B cell (primary cell): ENCODE measurements around the gene WDR90. TPM values are rescaled to one million over a fixed set of nuclear protein-coding genes. Genes with fewer than 3 reads are reported as not detected.

ENCODE experiments used
- ATAC-seq: fragments of 200-7000 bp; cut with Tn5 transposase; one replicate; pipeline ENCODE4 v1.10.0; 2021; ENCODE audit warnings: low read depth, mild to moderate bottlenecking, moderate number of reproducible peaks, moderate library complexity
- CTCF ChIA-PET: fragments of 350-600 bp; sonication (Branson Sonifier 250); formaldehyde crosslinking; loops from one replicate; lab custom pipeline; 2021; ENCODE audit warnings: antibody characterized with exemption, inconsistent platforms; lab: Charles Lee
- POLR2A ChIA-PET: fragments of 350-600 bp; sonication (Branson Sonifier 250); formaldehyde crosslinking; loops from one replicate; lab custom pipeline; 2021; ENCODE audit warnings: antibody characterized with exemption; lab: Charles Lee
- DNase-seq: peaks from one replicate; pipeline ENCODE4 v3.0.0; 2013
- H2AFZ ChIP-seq: 2 replicates; pipeline ENCODE4 v1.6.1; 2012; ENCODE audit warnings: mild to moderate bottlenecking, low read depth, low read length; ENCODE audit not compliant: insufficient read depth, poor library complexity, severe bottlenecking
- H3K27ac ChIP-seq, 2 donors: 1 replicate in 1 of 2; 2 replicates in 1 of 2; pipeline ENCODE4 v1.5.1; 2012 to 2013; ENCODE audit warnings: low read length in 2 of 2, mild to moderate bottlenecking in 2 of 2, moderate library complexity in 1 of 2
- H3K27me3 ChIP-seq, 4 experiments: fragments of 200-600 bp in 1 of 4; sonication (generic) in 1 of 4; replicated peaks in 1 of 4; 1 replicate in 2 of 4; 2 replicates in 2 of 4; pipeline versions ENCODE4 v1.6.1 to v1.7.0; 2013 to 2016; ENCODE audit warnings: low read length in 3 of 4, mild to moderate bottlenecking in 2 of 4, mixed read lengths in 1 of 4, moderate library complexity in 1 of 4; ENCODE audit not compliant: insufficient read depth in 4 of 4, control insufficient read depth in 3 of 4; ENCODE audit errors: control extremely low read depth in 1 of 4
- H3K36me3 ChIP-seq, 2 experiments: replicated peaks in 1 of 2; 1 replicate in 1 of 2; 2 replicates in 1 of 2; pipeline versions ENCODE4 v1.6.1 to v1.7.1; 2013; ENCODE audit warnings: low read length in 1 of 2; ENCODE audit not compliant: insufficient read depth in 2 of 2, control insufficient read depth in 1 of 2; ENCODE audit errors: control extremely low read depth in 1 of 2, extremely low read depth in 1 of 2
- H3K4me1 ChIP-seq, 2 donors: fragments of 200-600 bp in 1 of 2; sonication (generic) in 1 of 2; 1 replicate in 1 of 2; 2 replicates in 1 of 2; pipeline versions ENCODE4 v1.5.1 to v1.6.1; 2013 to 2017; ENCODE audit warnings: low read length in 2 of 2; ENCODE audit not compliant: control insufficient read depth in 2 of 2, insufficient read depth in 2 of 2
- H3K4me2 ChIP-seq: replicated peaks from 2 replicates; pipeline ENCODE3; 2012; ENCODE audit warnings: mild to moderate bottlenecking, low read depth, low read length; ENCODE audit not compliant: poor library complexity, severe bottlenecking
- H3K4me3 ChIP-seq, 5 experiments: fragments of 200-600 bp in 1 of 5; sonication (generic) in 1 of 5; 1 replicate in 3 of 5; 2 replicates in 2 of 5; pipeline versions ENCODE4 v1.5.1 to v1.7.0; 2011 to 2016; ENCODE audit warnings: low read length in 4 of 5, mild to moderate bottlenecking in 4 of 5, low read depth in 2 of 5, control low read depth in 1 of 5, moderate library complexity in 1 of 5; ENCODE audit not compliant: insufficient read depth in 1 of 5; ENCODE audit errors: control extremely low read depth in 1 of 5, extremely low read depth in 1 of 5
- H3K79me2 ChIP-seq: fragments of 200-600 bp; sonication (generic); one replicate; pipeline ENCODE4 v1.6.0; 2016; ENCODE audit warnings: low read length; ENCODE audit not compliant: control insufficient read depth, insufficient read depth
- H3K9ac ChIP-seq: fragments of 200-600 bp; sonication (generic); 2 replicates; pipeline ENCODE4 v1.6.1; 2017; ENCODE audit warnings: mild to moderate bottlenecking, low read length, moderate library complexity
- H3K9me3 ChIP-seq, 3 donors: one replicate each; pipeline versions ENCODE4 v1.6.1 to v1.7.1; 2013; ENCODE audit warnings: low read length in 2 of 3; ENCODE audit not compliant: control insufficient read depth in 2 of 3, insufficient read depth in 1 of 3; ENCODE audit errors: control extremely low read depth in 1 of 3
- H4K20me1 ChIP-seq: 2 replicates; pipeline ENCODE4 v1.6.0; 2012; ENCODE audit warnings: mild to moderate bottlenecking, low read length; ENCODE audit not compliant: insufficient read depth, control insufficient read depth, poor library complexity, severe bottlenecking
- H3K27ac Mint-ChIP-seq: one replicate; pipeline ENCODE4 v1.8.0; 2021; ENCODE audit warnings: mixed read lengths
- H3K27me3 Mint-ChIP-seq: one replicate; pipeline ENCODE4 v1.8.0; 2021; ENCODE audit warnings: mixed read lengths
- H3K4me1 Mint-ChIP-seq: one replicate; pipeline ENCODE4 v1.8.0; 2021; ENCODE audit warnings: mixed read lengths
- H3K4me3 Mint-ChIP-seq: one replicate; pipeline ENCODE4 v1.8.0; 2021; ENCODE audit warnings: mixed read lengths
- H3K9me3 Mint-ChIP-seq: one replicate; pipeline ENCODE4 v1.8.0; 2022; ENCODE audit warnings: mixed read lengths; ENCODE audit not compliant: insufficient read depth
- CTCF ChIP-seq: fragments of 200-600 bp; IDR thresholded peaks from one replicate; pipeline ENCODE4 v1.8.0; 2022; ENCODE audit warnings: antibody characterized with exemption, mild to moderate bottlenecking
- EZH2 ChIP-seq: IDR thresholded peaks from 2 replicates; pipeline ENCODE4 v1.6.1; 2012; ENCODE audit warnings: borderline replicate concordance, low read depth, mild to moderate bottlenecking, moderate library complexity, low read length; ENCODE audit not compliant: insufficient read depth, poor library complexity, severe bottlenecking
- WGBS: methylation state at CpG from one replicate; pipeline ENCODE4 v1.1.5; 2013; ENCODE audit warnings: missing lambda C conversion rate; ENCODE audit not compliant: insufficient coverage; 5-methylcytosine and 5-hydroxymethylcytosine counted together
- intact Hi-C: fragments of 100-400 bp; cut with micrococcal nuclease; formaldehyde crosslinking; loops from one replicate; pipeline ENCODE4 v1.10.0; 2022
- polyA plus RNA-seq: library from polyadenylated mRNA; depleted of rRNA; stranded (reverse); fragments of >200 nt; gene quantifications from 2 replicates; pipeline ENCODE4 v1.2.3, GENCODE V29; 2012
- total RNA-seq, 2 donors: library from RNA; stranded (reverse); fragments of 120-200 nt in 1 of 2; gene quantifications; 1 replicate in 1 of 2; 2 replicates in 1 of 2; pipeline versions ENCODE4 v1.2.3 to v1.2.4, GENCODE V29; 2013 to 2022

WDR90 gene
- total and polyA plus RNA-seq, 2 donors (not counting 1 experiment from before 2014, with no cell fraction given): 23.1 to 34.7 TPM

GRCh38 chr16:640614-641013 is 8.6 kb upstream of the WDR90 start:
- Histone ChIP-seq H3K9ac (no peak overlapping the region), H3K4me2 (peak overlapping the region; percentile 87), H3K27me3 (no peaks in the 10 kb centered on the region), H2AFZ (no peak overlapping the region), H3K27ac (no peak overlapping the region), H3K36me3 (no peaks in the 10 kb centered on the region), H3K4me3 (no peak overlapping the region), H3K4me1 (peaks cover 15 to 46% of the 10 kb centered on the region in 2 donors), H4K20me1 (peaks cover 6% of the 10 kb centered on the region), H3K9me3 (no peaks in the 10 kb centered on the region), H3K79me2 (peaks cover 9% of the 10 kb centered on the region)
- peaks cover 24% of the 10 kb centered on the region for H3K4me1 Mint-ChIP-seq
- H3K27me3 Mint-ChIP-seq: no peaks in the 10 kb centered on the region
- DNase-seq (no peak), ATAC-seq (no peak)
- H3K27ac Mint-ChIP-seq: no peak overlapping the region
- 86% methylated on average over 1 of the region's 5 CpGs for WGBS
- CTCF ChIA-PET: no interaction called here
- no peak overlapping the region for H3K4me3 Mint-ChIP-seq
- POLR2A ChIA-PET: no interaction called here
- TF ChIP-seq CTCF (no peak), EZH2 (no peak)
- H3K9me3 Mint-ChIP-seq: no peaks in the 10 kb centered on the region
- intact Hi-C loops: loop anchor here (1.0 kb wide), 2 partner anchors 9 to 44 kb away; partner anchors contain the start of genes JMJD8 and WDR90

GRCh38 chr16:641326-642188 is 7.6 kb upstream of the WDR90 start, which contains the start of gene MCRIP2:
TSS of gene MCRIP2 (plus strand) at chr16:641828. CDS start at chr16:641992, 164 bp downstream.
- WGBS: under 1% methylated on average over 79 of the region's 81 CpGs
- Histone ChIP-seq H4K20me1 (peaks cover 6% of the 10 kb centered on the region), H3K27me3 (no peaks in the 10 kb centered on the region), H3K4me3 (peak within 1 kb of the TSS in 4 of 5 experiments; percentile 42 to 75 (median 60)), H3K9ac (peak within 1 kb of the TSS; percentile 73), H3K9me3 (no peaks in the 10 kb centered on the region), H3K27ac (peak within 1 kb of the TSS; percentile 18 to 41), H3K36me3 (no peaks in the 10 kb centered on the region), H3K4me1 (peaks cover 15 to 44% of the 10 kb centered on the region in 2 donors), H3K4me2 (peak within 1 kb of the TSS; percentile 87), H3K79me2 (peaks cover 6% of the 10 kb centered on the region), H2AFZ (peak within 1 kb of the TSS; percentile 79)
- Mint-ChIP-seq H3K27me3 (no peaks in the 10 kb centered on the region), H3K27ac (peak within 1 kb of the TSS; percentile 61), H3K9me3 (no peaks in the 10 kb centered on the region), H3K4me3 (peak within 1 kb of the TSS; percentile 74), H3K4me1 (peaks cover 23% of the 10 kb centered on the region)
- CTCF ChIA-PET: no interaction called here
- ATAC-seq: peak; percentile 41
- no peak for TF ChIP-seq CTCF
- TF ChIP-seq EZH2: no peak
- DNase-seq: peak; percentile 73
- POLR2A ChIA-PET: interaction anchor here (0.6 kb wide), 2 partner anchors 25 to 421 kb away, joined by 3 to 4 read pairs; no protein-coding TSS in a partner anchor
- intact Hi-C loops: loop anchor here (1.0 kb wide), 2 partner anchors 8 to 43 kb away; partner anchors contain the start of genes JMJD8 and WDR90
